ENCODE results near the gene GAS2. TPM values are rescaled to one million over a fixed set of nuclear protein-coding genes. Genes with fewer than 3 reads are reported as not detected.

GAS2 gene
- total and polyA plus RNA-seq, 2 of the 4 experiments (the other 2 are of a cell fraction): 0.51 to 0.90 TPM

- Histone ChIP-seq H2AK9ac (replicated peaks; ENCODE audit: low read depth, low read length, poor library complexity) (no peak overlapping the region), H2BK20ac (ENCODE audit: low read depth, low read length) (no peak overlapping the region), H2BK15ac (ENCODE audit: low read depth, low read length) (no peak overlapping the region), H3K4me3 (ENCODE audit: insufficient read depth, low read depth, low read length) (no peak overlapping the region), H4K20me1 (ENCODE audit: insufficient read depth, low read length) (no peaks in the 10 kb centered on the region), H3K18ac (ENCODE audit: low read depth, low read length) (no peak overlapping the region), H3K27me3 (ENCODE audit: control insufficient read depth, insufficient read depth, low read length) (no peaks in the 10 kb centered on the region), H4K5ac (ENCODE audit: low read depth, low read length) (no peak overlapping the region), H3K36me3 (ENCODE audit: control insufficient read depth, insufficient read depth, low read length) (no peaks in the 10 kb centered on the region), H3K4me2 (ENCODE audit: low read depth, low read length) (no peak overlapping the region), H2AFZ (replicated peaks; ENCODE audit: low read length, poor library complexity) (no peak overlapping the region), H4K8ac (ENCODE audit: low read depth in 2 of 2, low read length in 2 of 2) (no peak overlapping the region), H3K9ac (ENCODE audit: low read depth, low read length) (no peak overlapping the region), H3K23ac (ENCODE audit: low read depth, low read length) (no peak overlapping the region), H3K79me1 (ENCODE audit: low read depth in 1 of 2, low read length in 2 of 2) (no peaks in the 10 kb centered on the region), H2BK120ac (ENCODE audit: low read depth, low read length) (no peak overlapping the region), H3K4ac (ENCODE audit: low read depth, low read length) (no peak overlapping the region), H3K27ac (ENCODE audit: insufficient read depth, low read length) (no peak overlapping the region), H4K91ac (ENCODE audit: insufficient read depth, low read depth, low read length) (no peak overlapping the region), H2BK5ac (ENCODE audit: low read depth, low read length, poor library complexity, severe bottlenecking) (no peak overlapping the region), H3K56ac (ENCODE audit: extremely low read depth, insufficient read depth, low read length) (no peak overlapping the region), H3K9me3 (ENCODE audit: control insufficient read depth, insufficient read depth, low read length) (no peaks in the 10 kb centered on the region), H3K4me1 (ENCODE audit: control insufficient read depth, insufficient read depth, low read length) (no peaks in the 10 kb centered on the region), H3K9me1 (ENCODE audit: insufficient read depth, low read length) (no peaks in the 10 kb centered on the region), H3K14ac (replicated peaks; ENCODE audit: low read depth, low read length) (no peak overlapping the region), H2AK5ac (ENCODE audit: low read depth, low read length) (no peak overlapping the region)
- dilution Hi-C loops (cut with HindIII; ENCODE audit: low sequenced_read_pairs, unreplicated experiment): no loop called here
- TF ChIP-seq MXI1 (IDR thresholded peaks at IDR 0.05; ENCODE audit: borderline replicate concordance, low read depth, low read length) (no peak), CHD1 (IDR thresholded peaks at IDR 0.05; ENCODE audit: low read depth, low read length) (no peak), USF2 (IDR thresholded peaks at IDR 0.05; ENCODE audit: low read depth, low read length) (no peak), RFX5 (IDR thresholded peaks at IDR 0.05; ENCODE audit: low read depth, low read length) (no peak), SMC3 (IDR thresholded peaks at IDR 0.05; ENCODE audit: low read depth, low read length) (no peak), RAD21 (IDR thresholded peaks at IDR 0.05; ENCODE audit: low read length) (no peak), ELK1 (IDR thresholded peaks at IDR 0.05; ENCODE audit: borderline replicate concordance, low read depth, low read length) (no peak), NFE2L2 (IDR thresholded peaks at IDR 0.05; ENCODE audit: low read depth, low read length) (no peak), MAFK (IDR thresholded peaks at IDR 0.05; ENCODE audit: low read depth, low read length) (no peak), CEBPB (IDR thresholded peaks at IDR 0.05; ENCODE audit: low read depth, low read length) (no peak), MAZ (IDR thresholded peaks at IDR 0.05; ENCODE audit: borderline replicate concordance, low read depth, low read length) (no peak), RCOR1 (IDR thresholded peaks at IDR 0.05; ENCODE audit: insufficient replicate concordance, low read length) (no peak), BHLHE40 (IDR thresholded peaks at IDR 0.05; ENCODE audit: low read depth, low read length) (no peak), FOS (IDR thresholded peaks at IDR 0.05; ENCODE audit: low read depth, low read length) (no peak), CTCF (conservative IDR thresholded peaks at IDR 0.05; ENCODE audit: low read depth, low read length) (no peak)
- WGBS, 2 experiments (ENCODE audit: extremely low coverage in 2 of 2, insufficient read length in 1 of 2): no CpG with 5 or more reads among the region's 4 CpGs
- in situ Hi-C loops (cut with MboI; ENCODE audit: low sequenced_read_pairs): no loop called here
- intact Hi-C loops (cut with micrococcal nuclease): no loop called here
- ChIA-PET CTCF (no interaction called here), POLR2A (ENCODE audit: unreplicated experiment) (interaction anchor here (0.6 kb wide), 1 partner anchor 13 kb away, joined by 3 read pairs; no protein-coding TSS in a partner anchor)
- no TSS peak for BruUV-seq (replicated peaks)
- DNase-seq: no peak
- no peak for ATAC-seq (ENCODE audit: low read depth)
Observed at GRCh38 chr11:22677153-22677903, 10.9 kb downstream of the GAS2 start.

All from IMR-90 (cell line).